ENCODE results near the gene DIP2B. TPM values are rescaled to one million over a fixed set of nuclear protein-coding genes. Genes with fewer than 3 reads are reported as not detected.

Gene DIP2B
- polyA plus RNA-seq, 1 of the 3 experiments (the other 2 are of a cell fraction): 6.6 TPM

- TF ChIP-seq EP300 (IDR thresholded peaks at IDR 0.05; ENCODE audit: borderline replicate concordance in 1 of 2, low read depth in 1 of 2, low read length in 1 of 2) (peak in 1 of 2 experiments; percentile 64; a peak in 1 of 4 replicates), JUND (IDR thresholded peaks at IDR 0.05) (no peak), YY1 (IDR thresholded peaks at IDR 0.05; ENCODE audit: low read depth) (peak; percentile 85), SIN3A (IDR thresholded peaks at IDR 0.05; ENCODE audit: borderline replicate concordance, low read depth, low read length) (no peak), TAF1 (IDR thresholded peaks at IDR 0.05; ENCODE audit: borderline replicate concordance, low read depth, low read length) (peak; percentile 71), FOXJ3 (CRISPR knock-in tag; IDR thresholded peaks at IDR 0.05) (no peak), MAX (IDR thresholded peaks at IDR 0.05; ENCODE audit: low read depth) (peak; percentile 47; the same call in 1 of the 2 replicates), NFIC (IDR thresholded peaks at IDR 0.05; ENCODE audit: borderline replicate concordance) (no peak), PBX3 (IDR thresholded peaks at IDR 0.05) (no peak), GATA2 (CRISPR knock-in tag; IDR thresholded peaks at IDR 0.05) (0 out of 2 replicates have a peak, but pooled peaks have one; percentile 8), RAD21 (IDR thresholded peaks at IDR 0.05; ENCODE audit: low read length) (peak; percentile 94), TEAD4 (IDR thresholded peaks at IDR 0.05; ENCODE audit: borderline replicate concordance, insufficient read depth) (no peak), POLR2AphosphoS5 (IDR thresholded peaks at IDR 0.05; ENCODE audit: low read depth, low read length) (no peak), CHD2 (IDR thresholded peaks at IDR 0.05; ENCODE audit: low read length, partially characterized antibody) (peak; percentile 37), USF1 (IDR thresholded peaks at IDR 0.05; ENCODE audit: borderline replicate concordance, low read depth) (peak; percentile 95), FOXM1 (IDR thresholded peaks at IDR 0.05; ENCODE audit: low read depth) (no peak), TCF12 (IDR thresholded peaks at IDR 0.05) (no peak), EZH2phosphoT487 (IDR thresholded peaks at IDR 0.05; ENCODE audit: borderline replicate concordance, low read depth) (no peak), MXI1 (IDR thresholded peaks at IDR 0.05; ENCODE audit: low read depth, low read length) (no peak; the same call in 1 of the 2 replicates)
Observed at GRCh38 chr12:50504798-50505674, at the start of gene DIP2B (continued).

- Histone ChIP-seq H4K20me1 (ENCODE audit: insufficient read depth) (no peaks in the 10 kb centered on the region), H2AFZ (ENCODE audit: low read depth) (no peak overlapping the region), H3K4me1 (ENCODE audit: control insufficient read depth in 1 of 2, insufficient read depth in 2 of 2, low read depth in 1 of 2, low read length in 1 of 2) (no peaks in the 10 kb centered on the region), H3K79me2 (ENCODE audit: insufficient read depth) (no peaks in the 10 kb centered on the region; the same call in 1 of the 2 replicates), H3K9me3 (no peaks in the 10 kb centered on the region), H3K4me2 (no peak overlapping the region), H3K4me3 (ENCODE audit: low read depth in 2 of 2, low read length in 1 of 2) (no peak overlapping the region), H3K9me2 (no peaks in the 10 kb centered on the region), H3F3A (replicated peaks; ENCODE audit: insufficient read depth) (peaks cover 7% of the 10 kb centered on the region), H3K27me3 (ENCODE audit: insufficient read depth) (no peaks in the 10 kb centered on the region), H3K36me3 (replicated peaks in 1 of 2; ENCODE audit: control insufficient read depth in 1 of 2, insufficient read depth in 2 of 2, low read length in 1 of 2) (peaks cover 32 to 63% of the 10 kb centered on the region in 2 experiments), H3K27ac (ENCODE audit: low read depth in 2 of 2, low read length in 1 of 2) (no peak overlapping the region; a peak in 1 of 4 replicates), H3K9ac (no peak overlapping the region)
- DNase-seq: no peak
- ChIA-PET POLR2A (no interaction called here), CTCF (no interaction called here)
- TF ChIP-seq SIN3A (IDR thresholded peaks at IDR 0.05; ENCODE audit: borderline replicate concordance, low read depth, low read length): no peak
- TF ChIP-seq GABPA (IDR thresholded peaks at IDR 0.05; ENCODE audit: low read depth): no peak
- no peak for TF ChIP-seq JUND (IDR thresholded peaks at IDR 0.05)
- no peak for TF ChIP-seq EZH2phosphoT487 (IDR thresholded peaks at IDR 0.05; ENCODE audit: borderline replicate concordance, low read depth)
- no peak for TF ChIP-seq MAX (IDR thresholded peaks at IDR 0.05; ENCODE audit: low read depth)
- no peak for TF ChIP-seq RXRA (IDR thresholded peaks at IDR 0.05; ENCODE audit: borderline replicate concordance, low read depth)
- no peak for TF ChIP-seq SMC3 (IDR thresholded peaks at IDR 0.05; ENCODE audit: low read depth, low read length)
- no peak for TF ChIP-seq IRF3 (IDR thresholded peaks at IDR 0.05; ENCODE audit: low read depth, low read length)
- TF ChIP-seq NFIC (IDR thresholded peaks at IDR 0.05; ENCODE audit: borderline replicate concordance): no peak
- TF ChIP-seq RAD21 (IDR thresholded peaks at IDR 0.05; ENCODE audit: low read length): no peak
- TF ChIP-seq ELF1 (IDR thresholded peaks at IDR 0.05): no peak
- TF ChIP-seq POLR2AphosphoS5 (IDR thresholded peaks at IDR 0.05; ENCODE audit: low read depth, low read length): no peak
- no peak for TF ChIP-seq PBX3 (IDR thresholded peaks at IDR 0.05)
- no peak for TF ChIP-seq TAF1 (IDR thresholded peaks at IDR 0.05; ENCODE audit: borderline replicate concordance, low read depth, low read length)
- no peak for TF ChIP-seq FOXM1 (IDR thresholded peaks at IDR 0.05; ENCODE audit: low read depth)
- no peak for TF ChIP-seq EP300 (IDR thresholded peaks at IDR 0.05; ENCODE audit: borderline replicate concordance in 1 of 2, low read depth in 1 of 2, low read length in 1 of 2)
- no peak for TF ChIP-seq FOXJ3 (CRISPR knock-in tag; IDR thresholded peaks at IDR 0.05)
- TF ChIP-seq TEAD4 (IDR thresholded peaks at IDR 0.05; ENCODE audit: borderline replicate concordance, insufficient read depth): no peak
Observed at GRCh38 chr12:50458606-50459005, 46.2 kb upstream of the DIP2B start.
